GM18502 (cell line): Measurements from ENCODE around the gene UBAC2.
"Not testable (repeated sequence)": the region's sequence is repeated elsewhere in the genome, so short reads cannot be mapped to it uniquely, and the experiment has no call there.

Source experiments
- ATAC-seq: cut with Tn5 transposase; IDR thresholded peaks from one replicate; pipeline ENCODE4 v1.9.1; 2021; ENCODE audit warnings: mild to moderate bottlenecking; ENCODE audit not compliant: unreplicated experiment, poor library complexity

Gene UBAC2

DNA sequence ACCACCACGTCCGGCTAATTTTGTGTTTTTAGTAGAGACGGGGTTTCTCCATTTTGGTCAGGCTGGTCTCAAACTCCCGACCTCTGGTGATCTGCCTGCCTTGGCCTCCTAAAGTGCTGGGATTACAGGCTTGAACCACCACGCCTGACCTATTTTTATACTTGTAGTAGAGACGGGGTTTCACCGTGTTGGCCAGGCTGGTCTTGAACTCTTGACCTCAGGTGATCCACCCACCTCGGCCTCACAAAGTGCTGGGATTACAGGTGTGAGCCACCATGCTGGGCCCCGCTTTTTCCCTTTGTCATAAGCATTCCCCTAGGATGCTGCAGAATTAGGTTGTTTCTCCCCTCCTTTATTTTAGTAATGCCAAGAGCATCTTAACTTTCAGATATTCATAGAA is 10.0 kb downstream of the UBAC2 start:
- not testable (repeated sequence) for ATAC-seq

DNA sequence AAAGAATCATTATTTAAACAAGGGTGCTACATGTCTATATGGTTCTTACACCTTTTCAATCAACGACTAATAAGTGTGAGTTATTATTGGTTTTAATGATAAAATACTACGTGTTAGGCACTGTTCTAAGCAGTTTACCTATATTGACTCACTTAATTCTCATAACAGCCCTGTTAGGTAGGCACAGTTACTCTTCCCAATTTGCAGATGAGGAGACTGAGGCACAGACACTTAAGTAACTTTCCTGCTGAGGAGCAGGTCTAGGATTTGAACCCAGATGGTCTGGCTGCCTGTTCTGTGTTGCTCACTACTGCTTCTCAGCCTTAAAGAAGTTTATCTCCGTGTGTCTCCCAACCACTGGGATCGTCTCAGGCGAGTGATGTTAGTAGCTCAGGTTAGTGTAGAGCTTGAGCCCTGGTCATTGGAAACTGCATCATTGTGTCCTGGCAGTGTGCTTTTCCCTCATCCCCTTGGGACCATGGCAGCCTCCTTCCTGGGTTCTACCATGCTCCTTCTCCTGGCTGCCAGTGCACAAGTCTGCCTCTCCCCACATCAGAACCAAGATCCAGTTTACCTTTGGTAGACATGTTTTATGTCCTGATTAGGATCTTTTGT is 10.9 kb downstream of the UBAC2 start:
- no peak for ATAC-seq

DNA sequence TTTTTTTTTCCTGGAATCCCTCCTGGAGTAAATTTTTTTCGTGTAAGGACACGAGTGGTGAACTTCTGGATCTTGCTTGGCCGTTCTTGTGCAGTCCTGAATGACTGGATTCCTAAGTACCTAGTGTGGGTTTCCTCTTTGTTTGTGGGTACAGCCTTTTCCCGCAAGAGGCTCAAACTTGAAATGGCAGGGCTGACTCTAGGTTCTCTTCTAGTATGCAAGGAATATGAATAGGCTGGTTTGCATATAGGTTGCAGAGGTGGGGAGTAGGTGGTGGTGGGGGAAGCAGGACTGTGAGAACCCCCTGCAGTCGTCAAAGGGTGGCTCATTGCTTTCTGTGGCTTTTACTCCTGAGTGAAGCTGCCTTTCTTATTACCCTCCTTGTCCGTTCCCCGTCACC is 13.6 kb downstream of the UBAC2 start:
- ATAC-seq, result peak; percentile 88

DNA sequence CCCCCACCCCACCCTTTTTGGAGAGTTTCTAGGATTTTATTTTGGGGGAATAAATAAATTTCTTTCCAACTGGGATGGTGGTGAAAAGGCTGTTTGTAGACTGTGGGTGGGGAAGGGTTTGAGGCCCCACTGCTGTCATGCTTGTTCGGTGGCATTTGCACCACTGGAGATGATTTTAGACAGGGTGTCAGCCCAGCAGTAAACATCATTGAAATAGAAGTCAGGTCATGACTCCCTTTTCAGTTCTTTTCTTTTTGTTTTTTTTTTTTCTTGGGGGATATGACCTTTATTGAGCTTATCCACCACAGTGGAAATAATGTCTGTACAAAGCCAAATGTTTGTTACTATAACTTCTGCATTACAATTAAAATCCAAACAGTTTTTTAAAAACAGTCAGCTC is 14.1 kb downstream of the UBAC2 start:
- ATAC-seq, result no peak

DNA sequence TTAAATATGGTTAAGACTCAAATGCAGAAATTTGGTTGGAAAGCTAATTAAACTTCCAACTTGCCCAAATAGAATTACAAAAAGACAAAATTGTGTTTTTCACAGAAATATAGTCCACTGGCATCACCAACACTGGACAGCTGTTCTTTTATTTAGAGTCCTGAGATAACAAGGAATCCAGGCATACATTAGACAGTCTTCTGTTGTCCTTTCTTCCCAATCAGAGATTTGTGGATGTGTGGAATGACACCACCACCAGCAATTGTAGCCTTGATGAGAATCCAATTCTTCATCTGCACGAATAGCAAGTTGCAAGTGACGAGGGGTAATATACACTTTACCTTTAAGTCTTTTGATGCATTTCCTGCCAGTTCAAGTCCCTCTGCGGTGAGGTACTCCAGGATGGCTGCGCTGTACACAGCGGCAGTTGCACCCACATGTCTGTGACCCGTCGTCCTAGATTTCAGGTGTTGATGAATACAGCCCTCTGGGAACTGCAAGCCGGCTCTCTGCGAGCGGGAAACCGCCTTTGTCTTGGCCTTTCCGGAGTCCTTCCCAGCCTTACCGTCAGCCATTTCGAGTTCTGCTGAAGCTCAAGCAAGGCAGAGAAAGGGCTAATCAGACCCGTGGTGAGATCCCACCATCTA is 14.7 kb downstream of the UBAC2 start:
- no peak for ATAC-seq

DNA sequence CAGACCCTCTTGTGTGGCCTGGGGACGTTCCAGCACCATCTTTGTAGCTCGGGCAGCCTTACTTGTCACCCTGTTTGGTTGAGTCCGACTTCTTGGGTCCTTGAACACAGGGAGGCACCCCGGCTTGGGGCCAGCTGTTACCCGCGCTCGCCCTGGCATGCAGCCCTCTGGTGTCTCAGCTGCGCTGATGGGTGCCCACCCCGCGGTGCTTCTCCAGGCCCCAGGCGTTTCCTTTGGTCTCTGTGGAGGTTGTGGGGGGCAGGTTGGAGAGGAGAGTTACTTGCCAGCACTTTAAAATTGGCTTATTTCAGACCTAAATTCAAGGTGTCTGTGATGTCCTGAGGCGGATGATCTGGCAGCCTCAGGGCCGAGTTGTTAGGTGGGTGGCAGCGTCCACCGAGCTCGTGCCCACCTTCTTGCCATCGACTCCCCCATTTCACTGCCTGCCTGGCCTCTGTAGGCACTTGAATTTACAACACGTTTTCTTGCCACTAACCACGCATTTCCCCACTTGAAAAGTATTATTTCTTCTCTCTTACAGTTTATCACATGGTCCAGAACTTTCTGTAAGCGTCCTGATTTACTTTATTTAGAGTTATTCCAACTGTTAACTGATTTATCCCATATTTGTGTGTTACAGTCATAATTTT is 16.9 kb downstream of the UBAC2 start:
- ATAC-seq, result no peak

DNA sequence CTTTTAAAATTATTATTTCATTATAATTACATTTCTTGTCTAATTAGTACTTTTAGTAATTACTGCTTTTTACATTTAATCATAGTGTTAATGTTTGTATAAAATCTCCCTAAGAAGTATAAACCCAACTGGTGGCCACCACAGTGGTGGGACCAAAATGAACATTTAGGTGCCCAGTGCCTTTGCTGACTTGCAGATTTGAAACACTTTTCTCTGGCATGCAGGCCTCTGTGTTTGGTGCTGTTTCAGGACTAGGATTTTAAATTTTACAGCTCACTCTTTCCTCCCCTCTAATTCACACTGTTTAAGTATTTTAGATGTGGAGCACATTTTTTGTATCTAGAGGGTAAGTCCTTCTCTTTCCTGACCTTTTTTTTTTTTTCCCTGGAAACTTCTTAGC is 17.5 kb downstream of the UBAC2 start:
- ATAC-seq, result no peak

DNA sequence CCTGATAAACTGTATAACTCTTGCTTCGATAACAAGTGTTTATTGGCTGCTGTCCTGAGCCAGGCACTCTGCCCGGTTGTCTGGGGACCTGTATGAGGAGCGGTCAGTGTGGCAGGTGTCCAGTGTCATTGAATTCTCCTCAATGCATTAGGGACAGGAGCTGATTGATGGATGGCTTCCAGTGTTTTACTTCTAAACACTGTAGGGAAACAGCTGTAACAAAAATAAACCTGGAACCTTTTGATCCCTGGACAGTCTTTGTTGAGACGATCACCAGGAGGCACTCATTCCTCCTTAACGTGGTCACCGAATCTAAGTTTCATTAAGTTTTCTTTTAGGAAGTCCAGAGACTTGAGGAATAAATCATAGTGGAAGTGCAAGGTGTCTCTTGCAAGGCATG is 17.9 kb downstream of the UBAC2 start:
- no peak for ATAC-seq

DNA sequence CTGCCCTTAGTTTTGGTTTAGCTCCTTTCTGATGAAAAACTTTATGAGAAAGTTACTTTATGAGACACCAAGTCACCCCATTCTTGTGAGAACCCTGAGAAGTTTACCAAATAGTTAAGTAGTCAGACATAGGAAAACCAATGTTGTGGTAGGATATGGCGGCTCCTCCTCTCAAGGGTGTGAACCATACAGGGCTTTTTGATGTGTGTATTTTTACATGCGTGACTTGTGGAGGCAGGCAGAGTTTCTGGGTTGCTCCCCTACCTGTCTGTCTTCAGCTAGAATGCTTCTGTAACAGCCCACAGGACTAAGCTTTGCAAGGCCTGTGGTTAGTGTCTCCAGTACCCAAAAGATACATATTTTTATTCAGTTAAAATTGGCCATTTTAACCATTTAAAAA is 18.3 kb downstream of the UBAC2 start:
- peak; percentile 68 for ATAC-seq

DNA sequence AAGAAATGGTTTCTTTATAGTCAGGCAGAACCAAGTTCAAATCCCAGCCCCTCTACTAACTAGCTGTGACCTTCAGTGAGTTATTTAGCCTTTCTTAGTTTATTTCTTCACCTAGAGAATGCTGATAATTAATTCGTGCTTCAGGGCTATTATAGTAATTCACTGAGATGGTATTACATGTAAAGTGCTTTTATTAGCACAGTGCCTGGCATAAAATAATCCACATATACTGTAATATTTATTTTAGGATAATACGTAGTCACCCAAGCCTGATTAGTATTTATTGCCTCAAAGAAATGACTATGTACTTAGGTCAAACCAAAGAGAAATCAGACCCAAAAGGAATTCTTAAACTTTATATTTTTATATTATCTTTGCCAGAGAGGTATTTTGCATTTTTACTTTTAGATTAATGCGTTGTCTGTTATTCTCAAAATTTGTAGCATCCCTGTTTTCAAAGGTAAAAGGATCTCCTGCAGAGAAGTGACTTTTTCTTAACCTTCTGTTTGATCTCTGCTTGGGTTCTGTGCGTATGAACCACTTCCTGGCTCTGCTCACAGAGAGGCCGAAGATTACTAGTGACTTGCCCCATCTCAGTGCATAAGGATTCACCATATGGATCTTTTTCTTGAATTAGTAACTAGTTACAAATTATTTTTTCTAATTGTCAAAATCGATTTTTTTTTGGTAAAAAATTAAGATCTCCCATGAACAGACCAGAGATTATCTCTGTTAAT is 19.7 kb downstream of the UBAC2 start:
- no peak for ATAC-seq

DNA sequence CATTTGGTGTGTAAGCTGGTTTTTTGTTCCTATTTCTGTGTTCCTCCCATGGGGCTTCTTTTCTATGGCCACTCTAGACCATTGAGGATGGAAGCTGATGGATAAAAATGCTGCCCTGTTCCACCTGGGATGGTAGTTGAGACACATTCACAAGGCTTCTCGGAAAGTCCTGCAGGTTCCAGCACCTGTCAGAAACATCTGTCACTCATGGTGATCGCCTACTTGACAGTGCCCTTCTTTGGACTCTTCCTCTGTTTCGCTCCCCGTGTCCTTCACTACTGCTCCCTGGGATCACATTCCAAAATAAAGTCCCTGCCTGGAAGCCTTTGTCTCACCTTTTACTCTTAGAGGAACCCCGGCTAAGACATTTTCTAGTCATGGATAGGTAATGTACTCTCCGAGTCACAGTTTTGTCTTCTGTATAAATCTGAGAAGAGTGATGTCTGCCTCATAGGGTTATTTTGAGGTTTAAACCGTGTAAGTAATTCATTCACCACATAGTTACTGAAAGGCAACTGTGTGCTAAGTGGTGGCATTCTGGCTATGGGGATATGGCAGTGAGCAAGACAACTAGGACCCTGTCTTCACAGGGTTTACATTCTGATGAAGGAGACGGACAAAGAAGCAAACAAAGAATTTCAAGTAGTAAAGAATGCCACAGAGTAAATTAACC is 21.0 kb downstream of the UBAC2 start:
- no peak for ATAC-seq

DNA sequence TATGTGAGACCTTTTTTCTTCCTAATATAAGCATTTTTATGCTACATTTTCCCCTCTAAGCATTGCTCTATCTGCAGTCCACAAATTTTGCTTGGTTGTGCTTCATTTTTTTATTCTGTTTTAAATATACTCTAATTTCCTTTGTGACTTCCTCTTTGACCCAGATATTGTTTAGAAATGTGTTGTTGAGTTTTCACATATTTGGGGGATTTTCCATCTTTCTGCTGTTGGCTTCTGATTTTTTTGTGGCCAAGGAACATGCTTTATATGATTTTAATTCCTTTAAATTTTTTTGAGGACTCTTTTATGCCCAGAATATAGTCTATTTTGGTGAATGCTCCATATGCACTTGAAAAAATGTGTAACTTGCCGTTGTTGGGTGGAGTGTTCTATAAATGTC is 22.9 kb downstream of the UBAC2 start:
- no peak for ATAC-seq

DNA sequence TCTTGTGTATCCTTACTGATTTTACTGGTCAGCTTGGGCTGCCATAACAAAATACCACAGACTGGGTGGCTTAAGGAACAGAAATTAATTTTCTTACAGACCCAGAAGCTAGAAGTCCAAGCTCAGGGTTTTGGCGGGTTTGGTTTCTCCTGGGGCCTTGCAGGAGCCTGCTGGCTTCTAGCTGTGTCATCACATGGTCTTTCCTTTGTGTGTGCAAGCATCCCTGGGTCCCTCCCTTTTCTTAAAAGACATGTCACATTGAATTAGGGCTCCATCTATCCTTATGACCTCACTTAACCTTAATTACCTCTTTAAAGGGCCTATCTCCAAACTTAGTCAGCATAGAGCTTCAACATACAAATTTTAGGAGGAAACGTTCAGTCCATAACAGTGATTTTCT is 23.4 kb downstream of the UBAC2 start:
- ATAC-seq, result no peak

DNA sequence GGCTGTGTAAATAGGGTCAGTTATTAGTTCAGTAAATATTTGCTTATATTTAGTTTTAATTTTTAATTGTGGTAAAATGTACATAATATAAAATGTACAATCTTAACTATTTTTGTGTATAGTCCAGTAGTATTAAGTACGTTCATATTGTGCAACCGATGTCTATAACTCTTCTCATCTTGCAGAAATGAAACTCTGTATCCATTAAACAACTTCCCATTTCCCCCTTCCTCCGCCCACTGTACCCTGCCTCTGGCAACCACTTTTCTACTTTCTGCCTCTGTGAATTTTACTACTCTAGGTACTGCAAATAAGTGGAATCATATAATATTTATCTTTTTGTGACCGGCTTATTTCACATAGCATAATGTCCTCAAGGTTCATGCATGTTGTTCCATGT is 24.4 kb downstream of the UBAC2 start:
- no peak for ATAC-seq

DNA sequence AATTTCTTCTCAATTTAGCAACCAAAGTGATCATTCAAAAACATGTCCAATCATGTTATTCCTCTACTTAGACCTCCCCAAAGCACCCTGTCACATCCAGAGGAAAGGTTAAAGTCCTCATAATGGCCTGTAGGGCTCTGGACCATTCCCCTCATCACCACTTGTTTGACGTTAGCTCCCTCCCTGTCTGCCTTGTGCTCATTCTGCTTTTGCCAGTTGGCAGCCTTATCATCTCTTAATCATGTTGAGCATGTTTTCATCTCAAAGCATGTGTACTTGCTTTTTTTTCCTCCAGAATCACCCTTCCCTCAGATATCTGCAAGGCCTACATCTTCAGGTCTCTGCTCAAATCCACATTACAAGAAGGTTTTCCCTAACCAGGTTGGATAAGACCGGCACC is 25.9 kb downstream of the UBAC2 start:
- ATAC-seq, result no peak

DNA sequence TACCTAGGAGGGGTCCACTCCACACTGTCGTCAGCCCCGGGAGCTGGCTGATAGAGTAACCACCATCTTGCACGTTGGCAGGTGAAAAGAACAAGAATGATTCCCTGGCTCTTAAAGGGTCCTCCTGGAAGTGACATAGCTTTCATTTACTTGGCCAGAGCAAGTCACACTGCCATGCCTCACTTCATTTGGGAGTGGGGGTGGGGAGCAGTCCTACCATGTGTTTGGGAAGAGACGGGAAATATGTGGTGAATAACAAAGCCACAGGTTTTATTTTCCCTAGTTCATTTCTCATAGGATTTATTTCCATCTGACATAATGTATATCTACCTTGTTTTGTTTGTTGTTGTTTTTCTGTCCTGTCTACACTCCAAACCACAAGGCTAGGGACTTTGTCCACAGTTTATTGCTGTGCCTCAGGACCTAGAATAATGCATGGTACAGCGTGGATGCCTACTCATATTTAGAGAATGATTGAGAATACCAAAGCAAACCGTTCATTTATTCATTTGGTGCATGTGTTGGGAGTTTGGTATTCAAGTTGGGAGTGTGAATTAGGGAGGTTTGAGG is 26.8 kb downstream of the UBAC2 start:
- ATAC-seq, result no peak

DNA sequence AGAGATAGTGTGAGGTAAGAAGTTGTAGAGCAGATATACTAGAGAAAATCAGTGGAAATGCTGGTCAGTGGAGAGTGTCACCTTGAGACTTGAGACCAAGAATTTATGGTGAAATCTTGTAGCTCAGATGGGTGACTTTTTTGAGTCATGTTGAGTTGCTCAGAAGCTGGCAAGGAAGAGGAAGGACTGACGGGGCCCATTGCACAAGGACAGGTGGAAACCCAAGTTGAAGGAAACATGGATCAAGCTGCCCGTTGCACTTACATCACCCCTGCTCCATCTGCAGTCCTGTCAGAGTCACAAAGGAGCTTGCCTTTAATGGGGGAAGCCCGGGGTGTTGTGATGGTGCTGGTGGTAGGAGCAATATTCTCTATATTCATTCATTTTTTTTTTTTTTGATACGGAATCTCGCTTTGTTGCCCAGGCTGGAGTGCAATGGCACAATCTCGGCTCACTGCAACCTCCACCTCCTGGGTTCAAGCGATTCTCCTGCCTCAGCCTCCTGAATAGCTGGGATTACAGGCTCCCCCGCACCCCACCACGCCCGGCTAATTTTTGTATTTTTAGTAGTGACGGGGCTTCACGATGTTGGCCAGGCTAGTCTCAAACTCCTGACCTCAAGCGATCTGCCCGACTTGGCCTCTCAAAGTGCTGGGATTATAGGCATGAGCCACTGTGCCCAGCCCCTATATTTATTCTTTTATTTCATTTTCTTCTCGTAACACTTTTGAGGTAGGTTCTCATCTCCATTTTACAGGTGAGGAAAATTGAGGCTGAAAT is 27.4 kb downstream of the UBAC2 start:
- ATAC-seq, result no peak

DNA sequence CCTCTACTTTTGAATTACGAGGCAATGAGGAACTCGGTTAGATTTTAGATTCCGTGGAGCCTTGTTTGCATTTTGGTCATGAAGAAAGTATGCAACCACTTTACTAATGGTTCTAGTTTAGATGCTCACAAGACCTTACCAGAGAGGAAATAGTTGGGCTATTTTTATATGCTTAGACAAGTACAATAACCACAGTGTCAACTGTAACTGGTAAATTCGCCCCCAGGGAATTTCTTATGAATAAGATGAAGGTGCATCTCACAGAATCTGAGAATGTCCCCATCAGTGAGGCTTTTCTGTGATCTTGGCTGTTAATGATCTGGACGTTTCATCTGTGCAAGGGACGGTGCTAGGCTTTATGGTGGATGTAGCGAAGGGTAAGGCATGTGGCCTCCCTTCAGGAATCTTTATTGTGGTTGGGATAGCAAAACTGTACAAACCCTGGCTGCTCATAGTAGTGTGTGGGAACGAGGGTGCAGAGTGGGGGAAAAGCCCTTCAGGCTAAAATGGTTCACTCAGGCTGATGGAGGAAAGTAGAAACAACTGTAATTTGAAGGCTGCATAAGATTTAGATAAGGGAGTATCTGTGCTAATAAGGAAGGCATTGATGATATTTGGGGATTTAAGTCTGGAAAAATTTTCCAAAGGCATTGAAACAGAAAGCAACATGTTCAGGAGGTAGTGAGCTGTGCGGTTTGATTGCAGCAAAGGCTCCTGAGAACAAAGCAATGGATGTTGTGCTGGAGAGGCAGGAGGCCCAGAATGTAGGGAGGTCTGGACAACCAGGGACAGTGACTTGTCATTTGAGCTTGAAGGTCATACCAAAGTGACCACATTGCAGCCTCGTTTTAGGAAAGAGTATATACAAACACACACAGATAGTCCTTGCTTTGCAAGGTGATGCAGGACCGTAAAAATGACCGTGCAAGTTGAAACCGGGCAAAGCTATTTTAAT is 28.4 kb downstream of the UBAC2 start:
- peak; percentile 88 for ATAC-seq

DNA sequence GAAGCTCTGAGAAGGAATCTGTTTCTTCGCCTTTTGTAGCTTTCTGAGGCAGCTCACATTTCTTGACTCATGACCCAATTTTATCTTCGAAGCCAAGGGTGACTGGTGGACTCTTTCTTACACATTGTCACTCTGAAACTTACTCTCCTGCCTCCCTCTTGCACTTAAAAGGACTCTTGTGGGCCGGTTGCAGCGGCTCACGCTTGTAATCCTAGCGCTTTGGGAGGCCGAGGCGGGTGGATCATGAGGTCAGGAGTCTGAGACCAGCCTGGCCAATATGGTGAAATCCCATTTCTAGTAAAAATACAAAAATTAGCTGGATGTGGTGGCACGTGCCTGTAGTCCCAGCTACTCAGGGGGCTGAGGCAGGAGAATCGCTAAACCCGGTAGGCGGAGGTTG is 29.9 kb downstream of the UBAC2 start:
- not testable (repeated sequence) for ATAC-seq
